ENCODE data around the gene SPOP.

- TF ChIP-seq HDAC6 (IDR thresholded peaks at IDR 0.05; ENCODE audit: low read depth, low read length) (no peak), HMG20A (CRISPR knock-in tag; conservative IDR thresholded peaks at IDR 0.05) (no peak), TBP (optimal IDR thresholded peaks at IDR 0.05; ENCODE audit: low read depth, low read length) (no peak), FOXM1 (IDR thresholded peaks at IDR 0.05; ENCODE audit: low read depth) (no peak), FOXM1 (CRISPR knock-in tag; IDR thresholded peaks at IDR 0.05; ENCODE audit: low read depth) (no peak)
Observed at GRCh38 chr17:49580981-49581647, 96.8 kb downstream of the SPOP start.
